Measurements from ENCODE around the gene FAM200C. TPM values are rescaled to one million over a fixed set of nuclear protein-coding genes. Genes with fewer than 3 reads are reported as not detected.
"Not testable (repeated sequence)": the region's sequence is repeated elsewhere in the genome, so short reads cannot be mapped to it uniquely, and the experiment has no call there.

The FAM200C gene
- total RNA-seq, 1 donor = 4.7 TPM

DNA sequence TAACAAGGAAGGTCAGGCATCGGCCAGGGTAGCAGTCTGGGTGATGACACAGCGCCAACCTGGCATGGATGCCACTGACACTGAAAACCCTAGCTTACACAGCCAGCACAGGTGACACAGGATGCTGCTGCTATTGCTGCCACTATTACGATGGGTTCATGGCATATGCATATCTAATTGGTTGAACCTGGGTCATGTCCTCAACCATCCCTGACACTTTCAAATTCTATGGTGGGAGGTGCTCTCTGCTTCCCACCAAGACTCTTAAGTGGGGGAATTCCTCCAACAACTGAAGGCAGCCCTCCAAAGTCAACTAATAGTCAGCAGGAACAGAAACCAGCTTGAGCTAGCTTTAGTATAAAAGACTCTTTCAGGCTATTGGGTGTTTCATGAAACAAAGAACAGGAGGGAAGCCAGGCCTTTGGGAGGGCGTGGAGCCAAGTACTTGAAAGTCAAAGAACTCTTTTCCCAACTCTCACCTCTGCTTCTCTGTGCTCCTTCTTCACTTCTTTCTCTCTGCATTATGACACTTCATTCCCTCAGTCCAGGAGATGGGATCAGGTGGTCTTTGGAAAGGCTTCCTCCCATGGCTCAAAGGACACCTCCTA is 43.1 kb upstream of the FAM200C start:
- TF ChIP-seq, protein P1, sequence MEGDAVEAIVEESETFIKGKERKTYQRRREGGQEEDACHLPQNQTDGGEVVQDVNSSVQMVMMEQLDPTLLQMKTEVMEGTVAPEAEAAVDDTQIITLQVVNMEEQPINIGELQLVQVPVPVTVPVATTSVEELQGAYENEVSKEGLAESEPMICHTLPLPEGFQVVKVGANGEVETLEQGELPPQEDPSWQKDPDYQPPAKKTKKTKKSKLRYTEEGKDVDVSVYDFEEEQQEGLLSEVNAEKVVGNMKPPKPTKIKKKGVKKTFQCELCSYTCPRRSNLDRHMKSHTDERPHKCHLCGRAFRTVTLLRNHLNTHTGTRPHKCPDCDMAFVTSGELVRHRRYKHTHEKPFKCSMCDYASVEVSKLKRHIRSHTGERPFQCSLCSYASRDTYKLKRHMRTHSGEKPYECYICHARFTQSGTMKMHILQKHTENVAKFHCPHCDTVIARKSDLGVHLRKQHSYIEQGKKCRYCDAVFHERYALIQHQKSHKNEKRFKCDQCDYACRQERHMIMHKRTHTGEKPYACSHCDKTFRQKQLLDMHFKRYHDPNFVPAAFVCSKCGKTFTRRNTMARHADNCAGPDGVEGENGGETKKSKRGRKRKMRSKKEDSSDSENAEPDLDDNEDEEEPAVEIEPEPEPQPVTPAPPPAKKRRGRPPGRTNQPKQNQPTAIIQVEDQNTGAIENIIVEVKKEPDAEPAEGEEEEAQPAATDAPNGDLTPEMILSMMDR (IDR thresholded peaks at IDR 0.05; ENCODE audit: insufficient read depth, low read depth, low read length) = no peak
- DNase-seq (ENCODE audit: low read depth) = no peak

DNA sequence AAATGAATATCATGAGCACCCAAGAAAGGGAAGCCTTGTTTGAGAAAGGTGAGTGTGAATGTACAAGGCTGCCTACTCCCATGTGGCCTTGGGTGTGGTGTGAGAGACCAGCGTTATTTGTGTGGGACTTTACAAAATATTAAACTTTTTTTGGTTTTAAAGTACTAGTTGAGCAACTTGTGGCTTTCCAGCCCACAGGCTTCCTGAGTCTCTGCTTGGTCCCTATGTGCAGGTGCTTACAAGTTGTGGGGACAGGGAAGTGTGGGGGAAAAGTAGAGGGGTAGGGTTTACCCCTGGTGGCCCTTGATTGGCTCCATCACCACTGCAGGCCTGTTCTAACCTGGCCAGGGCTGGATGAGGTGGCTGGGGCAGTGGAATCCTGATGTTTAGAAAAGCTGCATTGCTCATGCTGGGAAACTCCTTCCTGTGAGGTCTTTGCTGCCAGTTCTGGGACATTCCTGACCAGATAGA is 41.5 kb upstream of the FAM200C start:
- no peak for DNase-seq (ENCODE audit: low read depth)
- no peak overlapping the region for H3K4me3 ChIP-seq (ENCODE audit: low read depth, low read length)
- TF ChIP-seq, protein P1 (IDR thresholded peaks at IDR 0.05; ENCODE audit: insufficient read depth, low read depth, low read length) = no peak

More for the DNA sequence above, 43.1 kb upstream of the FAM200C start:
- no peak overlapping the region for H3K4me3 ChIP-seq (ENCODE audit: low read depth, low read length)

DNA sequence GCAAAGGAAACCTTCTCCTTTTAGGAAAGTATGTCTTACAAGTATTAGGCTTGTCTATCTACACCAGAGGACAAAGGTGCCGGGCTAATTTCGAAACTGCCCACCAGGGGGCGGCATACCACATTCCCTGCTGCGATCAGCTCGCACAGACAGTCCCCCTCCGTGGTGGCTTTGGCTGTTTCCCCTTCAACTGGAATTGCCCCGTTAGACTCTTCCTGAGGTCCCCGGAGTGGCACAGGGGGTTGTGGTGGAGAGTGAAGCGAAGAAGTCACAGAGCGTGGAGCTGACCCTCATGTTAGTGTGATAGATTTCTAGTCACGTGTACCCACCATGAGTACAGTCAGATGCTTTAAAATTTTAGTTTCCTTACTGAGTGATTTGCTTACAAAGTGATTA is 39.3 kb upstream of the FAM200C start:
- H3K4me3 ChIP-seq (ENCODE audit: low read depth, low read length) = peak overlapping the region; percentile 58
- TF ChIP-seq, protein P1 (IDR thresholded peaks at IDR 0.05; ENCODE audit: insufficient read depth, low read depth, low read length) = peak; percentile 92
- peak; percentile 75 for DNase-seq (ENCODE audit: low read depth)

DNA sequence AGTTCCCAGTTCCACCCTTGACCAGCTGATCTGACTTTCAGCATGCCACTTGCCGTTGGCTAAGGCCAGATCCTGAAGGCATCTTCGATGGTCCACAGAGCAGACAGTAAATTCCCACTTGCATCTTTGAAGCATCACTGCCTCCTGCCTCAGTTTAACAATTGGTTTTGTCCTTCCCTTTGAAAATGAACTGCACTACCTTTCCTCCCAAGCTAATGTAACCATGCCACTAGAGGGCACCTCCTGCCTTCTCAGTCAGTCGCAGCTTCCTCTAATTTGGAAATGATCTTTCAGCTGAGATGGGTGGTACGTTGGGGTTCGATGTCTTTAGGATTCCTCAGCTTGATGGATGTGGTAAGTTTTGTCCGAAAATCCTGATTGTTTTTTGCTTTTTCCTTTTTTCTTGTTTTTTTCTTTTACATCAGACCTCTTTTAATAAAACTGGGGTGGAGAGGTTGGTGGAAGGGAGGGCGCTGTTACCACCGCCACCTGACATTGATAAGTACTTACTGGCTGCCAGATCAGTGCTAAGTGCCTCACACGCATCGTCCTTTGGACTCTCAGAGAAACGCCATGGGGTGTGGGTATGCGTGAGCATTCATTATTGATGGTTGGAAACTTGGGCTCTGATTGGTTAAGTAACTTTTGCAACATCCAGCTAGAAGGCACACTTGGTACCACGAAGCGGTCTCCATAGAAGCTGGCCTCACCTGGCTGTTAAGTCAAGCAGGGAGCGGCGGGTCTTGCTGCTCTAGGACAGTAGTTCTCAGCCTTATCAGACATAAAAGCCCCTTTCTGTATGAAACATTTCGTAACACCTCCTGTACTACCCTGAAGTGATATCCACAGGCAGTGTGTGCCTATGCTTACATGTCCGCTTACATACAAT is 38.7 kb upstream of the FAM200C start:
- DNase-seq (ENCODE audit: low read depth) = peak; percentile 63
- TF ChIP-seq, protein P1 (IDR thresholded peaks at IDR 0.05; ENCODE audit: insufficient read depth, low read depth, low read length) = peak; percentile 88
- peak overlapping the region; percentile 58 for H3K4me3 ChIP-seq (ENCODE audit: low read depth, low read length)

DNA sequence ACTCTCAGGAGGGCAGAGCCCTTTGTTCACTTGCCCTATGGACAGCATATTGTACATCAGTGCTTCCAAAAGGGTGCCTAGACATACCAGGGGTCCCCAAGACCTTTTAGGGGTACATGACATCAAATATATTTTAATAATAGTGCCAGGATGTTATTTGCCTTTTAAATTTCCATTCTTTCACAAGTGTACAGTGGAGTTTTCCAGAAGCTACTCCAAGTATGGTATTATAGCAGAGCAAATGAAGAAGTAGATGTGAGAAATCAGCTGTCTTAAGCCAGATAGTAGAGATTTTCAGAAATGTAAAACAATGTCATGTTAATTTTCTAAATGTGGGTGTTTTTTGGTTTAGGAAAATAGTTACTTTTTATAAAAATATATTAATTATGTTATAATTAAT is 37.4 kb upstream of the FAM200C start:
- TF ChIP-seq, protein P1 (IDR thresholded peaks at IDR 0.05; ENCODE audit: insufficient read depth, low read depth, low read length) = no peak
- no peak overlapping the region for H3K4me3 ChIP-seq (ENCODE audit: low read depth, low read length)
- DNase-seq (ENCODE audit: low read depth) = no peak

DNA sequence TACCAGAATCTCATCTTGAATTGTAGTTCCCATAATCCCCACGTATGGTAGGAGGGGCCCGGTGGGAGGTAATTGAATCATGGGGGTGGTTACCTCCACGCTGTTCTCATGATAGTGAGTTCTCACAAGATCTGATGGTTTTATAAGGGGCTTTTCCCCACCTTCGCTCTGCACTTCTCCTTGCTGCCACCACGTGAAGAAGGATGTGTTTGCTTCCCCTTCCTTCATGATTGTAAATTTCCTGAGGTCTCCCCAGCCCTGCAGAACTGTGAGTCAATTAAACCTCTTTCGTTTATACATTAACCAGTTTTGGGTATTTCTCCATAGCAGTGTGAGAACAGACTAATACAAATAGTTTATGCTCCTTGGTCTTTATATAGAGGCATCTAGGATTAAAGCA is 36.8 kb upstream of the FAM200C start:
- H3K4me3 ChIP-seq (ENCODE audit: low read depth, low read length); DNase-seq (ENCODE audit: low read depth): not testable (repeated sequence)

DNA sequence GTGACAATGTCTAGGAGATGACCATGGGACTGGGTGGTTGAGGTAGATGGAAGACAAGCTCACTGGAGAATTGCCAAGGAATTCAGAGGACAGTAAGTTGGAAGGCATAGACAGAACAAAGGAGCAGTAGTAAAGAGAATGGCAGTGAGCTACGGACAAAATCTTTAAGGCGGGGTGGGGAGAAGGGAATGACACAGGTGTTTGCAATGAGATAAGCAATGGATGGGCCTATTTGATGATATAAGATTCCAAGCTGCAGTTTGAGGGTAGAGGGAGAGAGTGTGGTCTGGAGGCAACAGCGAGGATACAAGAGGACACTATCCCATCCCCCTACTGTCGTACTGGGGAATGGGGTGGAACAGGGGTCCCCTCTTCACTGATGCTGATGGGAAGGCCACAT is 36.2 kb upstream of the FAM200C start:
- no peak for DNase-seq (ENCODE audit: low read depth)
- TF ChIP-seq, protein P1 (IDR thresholded peaks at IDR 0.05; ENCODE audit: insufficient read depth, low read depth, low read length) = no peak
- no peak overlapping the region for H3K4me3 ChIP-seq (ENCODE audit: low read depth, low read length)
